ENCODE data around the gene ZNRF1.

Gene ZNRF1

DNA sequence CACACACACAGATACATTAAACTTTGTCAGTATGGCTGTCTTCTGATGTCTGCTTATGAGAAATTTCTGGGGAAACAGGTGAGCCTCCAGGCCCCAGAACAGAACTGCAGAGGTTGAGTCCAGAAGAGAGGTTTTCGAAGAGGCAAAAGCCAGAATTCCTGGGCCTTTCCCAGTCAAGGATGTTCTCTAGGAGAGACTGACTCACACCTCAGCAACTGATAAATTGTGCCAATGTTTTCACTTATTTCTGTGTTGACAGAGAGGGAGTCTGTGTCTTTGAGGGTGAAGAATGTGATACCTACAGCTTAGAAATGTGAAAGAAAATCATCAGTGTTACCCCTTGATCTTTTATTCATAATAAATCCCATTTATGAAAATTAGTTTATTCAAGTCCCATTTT lies 87.5 kb downstream of the ZNRF1 start:
- no peak for TF ChIP-seq TEAD4 (IDR thresholded peaks at IDR 0.05)
- no peak for TF ChIP-seq YY1 (IDR thresholded peaks at IDR 0.05; ENCODE audit: low read depth)
- no peak for TF ChIP-seq REST (IDR thresholded peaks at IDR 0.05; ENCODE audit: low read depth)
- TF ChIP-seq EGR1 (IDR thresholded peaks at IDR 0.05): no peak
- TF ChIP-seq CEBPB (IDR thresholded peaks at IDR 0.05): no peak
- TF ChIP-seq TAF1 (IDR thresholded peaks at IDR 0.05; ENCODE audit: low read depth): no peak
- TF ChIP-seq TCF12 (IDR thresholded peaks at IDR 0.05; ENCODE audit: low read depth): no peak
- TF ChIP-seq FOXM1 (IDR thresholded peaks at IDR 0.05; ENCODE audit: borderline replicate concordance, low read depth): no peak
- no peak for TF ChIP-seq MAX (IDR thresholded peaks at IDR 0.05)
- no peak for TF ChIP-seq NFIC (IDR thresholded peaks at IDR 0.05)
- TF ChIP-seq RAD21 (IDR thresholded peaks at IDR 0.05; ENCODE audit: low read depth): no peak
- no peak for TF ChIP-seq CREB1 (IDR thresholded peaks at IDR 0.05; ENCODE audit: low read depth)
- TF ChIP-seq, protein P1, sequence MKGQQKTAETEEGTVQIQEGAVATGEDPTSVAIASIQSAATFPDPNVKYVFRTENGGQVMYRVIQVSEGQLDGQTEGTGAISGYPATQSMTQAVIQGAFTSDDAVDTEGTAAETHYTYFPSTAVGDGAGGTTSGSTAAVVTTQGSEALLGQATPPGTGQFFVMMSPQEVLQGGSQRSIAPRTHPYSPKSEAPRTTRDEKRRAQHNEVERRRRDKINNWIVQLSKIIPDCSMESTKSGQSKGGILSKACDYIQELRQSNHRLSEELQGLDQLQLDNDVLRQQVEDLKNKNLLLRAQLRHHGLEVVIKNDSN (IDR thresholded peaks at IDR 0.05): no peak
- no peak for TF ChIP-seq EP300 (IDR thresholded peaks at IDR 0.05; ENCODE audit: borderline replicate concordance)
- TF ChIP-seq ZBTB7A (IDR thresholded peaks at IDR 0.05; ENCODE audit: low read depth): no peak

DNA sequence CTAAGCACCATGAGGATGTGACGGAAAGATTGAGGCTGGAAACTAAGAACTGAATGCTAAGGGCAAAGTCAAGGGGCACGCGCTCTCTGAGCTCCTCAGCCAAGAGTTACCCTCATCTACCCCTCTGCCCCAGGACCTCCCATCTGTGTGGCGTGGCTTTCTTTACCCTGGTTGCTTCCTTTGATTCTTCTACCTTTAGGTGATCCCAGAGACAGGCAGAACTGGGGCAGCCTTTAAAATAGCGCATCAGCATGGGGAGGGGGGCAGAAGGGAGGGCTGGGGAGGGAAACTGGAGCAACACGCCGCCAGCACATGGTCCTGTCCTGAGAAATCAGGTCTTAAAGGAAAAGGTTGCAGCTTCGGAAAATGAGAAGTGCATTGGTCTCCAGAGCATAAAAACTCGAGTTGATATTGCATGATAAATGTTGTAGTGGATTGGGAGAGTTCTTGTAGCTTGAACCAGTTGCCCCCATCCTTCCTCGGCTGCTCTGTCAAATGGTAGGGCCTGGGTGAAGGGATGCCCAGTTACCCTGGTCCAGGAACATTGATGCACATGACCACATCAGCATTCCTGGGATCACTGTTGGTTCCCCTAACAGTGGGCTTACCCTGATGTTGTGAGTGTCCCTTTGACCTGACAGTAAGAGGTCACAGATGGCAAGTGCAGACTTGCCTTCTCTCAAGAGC lies 88.0 kb downstream of the ZNRF1 start:
- TF ChIP-seq EP300 (IDR thresholded peaks at IDR 0.05; ENCODE audit: borderline replicate concordance): no peak
- no peak for TF ChIP-seq MAX (IDR thresholded peaks at IDR 0.05)

DNA sequence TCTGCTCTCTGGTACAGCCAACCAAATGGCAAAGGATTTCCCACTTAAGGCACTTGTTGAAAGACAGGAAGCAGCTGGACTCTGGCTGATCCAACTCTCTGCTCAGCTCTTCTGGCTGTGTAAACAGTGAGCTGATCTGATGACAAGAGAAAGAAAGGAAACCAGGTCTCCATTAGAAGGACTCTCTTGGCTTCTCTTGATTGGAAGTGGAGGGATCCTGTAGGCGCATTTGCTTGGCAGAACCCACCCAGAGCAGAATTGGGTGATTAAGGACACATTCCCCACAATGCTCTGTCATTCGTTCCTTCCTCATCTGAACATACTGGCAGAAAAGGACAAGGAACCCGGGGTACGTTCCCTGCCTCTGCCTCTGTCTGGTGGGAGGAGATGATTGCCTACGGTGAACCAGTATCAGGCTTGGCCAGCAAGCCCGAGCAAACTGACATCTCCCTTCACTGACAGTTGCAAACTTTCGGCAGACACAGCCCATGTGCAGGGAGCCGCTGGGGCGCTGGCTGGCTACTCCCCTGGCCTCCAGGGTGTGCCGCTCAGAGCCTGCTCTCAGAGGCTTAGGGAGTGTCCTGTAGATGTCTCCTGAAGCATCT lies 88.7 kb downstream of the ZNRF1 start:
- TF ChIP-seq TCF12 (IDR thresholded peaks at IDR 0.05; ENCODE audit: low read depth): no peak
- TF ChIP-seq MAX (IDR thresholded peaks at IDR 0.05): no peak
- no peak for TF ChIP-seq EGR1 (IDR thresholded peaks at IDR 0.05)
- TF ChIP-seq RAD21 (IDR thresholded peaks at IDR 0.05; ENCODE audit: low read depth): no peak
- TF ChIP-seq TAF1 (IDR thresholded peaks at IDR 0.05; ENCODE audit: low read depth): no peak
- no peak for TF ChIP-seq ZBTB7A (IDR thresholded peaks at IDR 0.05; ENCODE audit: low read depth)
- no peak for TF ChIP-seq EP300 (IDR thresholded peaks at IDR 0.05; ENCODE audit: borderline replicate concordance)
- TF ChIP-seq, protein P1 (IDR thresholded peaks at IDR 0.05): no peak

- TF ChIP-seq TAF1 (IDR thresholded peaks at IDR 0.05; ENCODE audit: low read depth) (no peak), TCF12 (IDR thresholded peaks at IDR 0.05; ENCODE audit: low read depth) (no peak), EP300 (IDR thresholded peaks at IDR 0.05; ENCODE audit: borderline replicate concordance) (no peak), TEAD4 (IDR thresholded peaks at IDR 0.05) (no peak), REST (IDR thresholded peaks at IDR 0.05; ENCODE audit: low read depth) (no peak), RAD21 (IDR thresholded peaks at IDR 0.05; ENCODE audit: low read depth) (no peak), CEBPB (IDR thresholded peaks at IDR 0.05) (no peak), EGR1 (IDR thresholded peaks at IDR 0.05) (no peak), YY1 (IDR thresholded peaks at IDR 0.05; ENCODE audit: low read depth) (no peak)
- TF ChIP-seq, protein P1 (IDR thresholded peaks at IDR 0.05): no peak
Observed at GRCh38 chr16:75088216-75088615, 89.4 kb downstream of the ZNRF1 start.

GRCh38 chr16:75088934-75089333 lies 90.1 kb downstream of the ZNRF1 start:
- TF ChIP-seq TAF1 (IDR thresholded peaks at IDR 0.05; ENCODE audit: low read depth): no peak
- TF ChIP-seq, protein P1 (IDR thresholded peaks at IDR 0.05): no peak
- TF ChIP-seq NFIC (IDR thresholded peaks at IDR 0.05): no peak
- no peak for TF ChIP-seq YY1 (IDR thresholded peaks at IDR 0.05; ENCODE audit: low read depth)
- TF ChIP-seq MAX (IDR thresholded peaks at IDR 0.05): no peak
- no peak for TF ChIP-seq EGR1 (IDR thresholded peaks at IDR 0.05)
- TF ChIP-seq ZBTB7A (IDR thresholded peaks at IDR 0.05; ENCODE audit: low read depth): no peak
- no peak for TF ChIP-seq CEBPB (IDR thresholded peaks at IDR 0.05)

All from Ishikawa (cell line).